ENCODE measurements around the gene RAB31.

- TF ChIP-seq EZH2 (IDR thresholded peaks at IDR 0.05; ENCODE audit: low read length): no peak
- TF ChIP-seq CTCF (optimal IDR thresholded peaks at IDR 0.05 in 1 of 3, IDR thresholded peaks at IDR 0.05 in 1 of 3, conservative IDR thresholded peaks at IDR 0.05 in 1 of 3; ENCODE audit: extremely low read depth in 1 of 3, insufficient read depth in 2 of 3, low read length in 3 of 3): no peak
These were observed 6.4 kb downstream of the RAB31 start for GRCh38 chr18:9714266-9715087.

Measured in keratinocyte (primary cell).